Panc1 (cell line): ENCODE results near the gene PAIP1.

ENCODE experiments used
- POLR2AphosphoS5 ChIP-seq: IDR thresholded peaks from 2 replicates; pipeline ENCODE4 v1.6.1; 2012; ENCODE audit warnings: mild to moderate bottlenecking, low read depth, low read length, moderate library complexity
- TF ChIP-seq, protein P1 (sequence below): fragments of 450-650 bp; IDR thresholded peaks from 2 replicates; pipeline ENCODE4 v1.5.1; 2017; ENCODE audit warnings: mild to moderate bottlenecking

DNA sequence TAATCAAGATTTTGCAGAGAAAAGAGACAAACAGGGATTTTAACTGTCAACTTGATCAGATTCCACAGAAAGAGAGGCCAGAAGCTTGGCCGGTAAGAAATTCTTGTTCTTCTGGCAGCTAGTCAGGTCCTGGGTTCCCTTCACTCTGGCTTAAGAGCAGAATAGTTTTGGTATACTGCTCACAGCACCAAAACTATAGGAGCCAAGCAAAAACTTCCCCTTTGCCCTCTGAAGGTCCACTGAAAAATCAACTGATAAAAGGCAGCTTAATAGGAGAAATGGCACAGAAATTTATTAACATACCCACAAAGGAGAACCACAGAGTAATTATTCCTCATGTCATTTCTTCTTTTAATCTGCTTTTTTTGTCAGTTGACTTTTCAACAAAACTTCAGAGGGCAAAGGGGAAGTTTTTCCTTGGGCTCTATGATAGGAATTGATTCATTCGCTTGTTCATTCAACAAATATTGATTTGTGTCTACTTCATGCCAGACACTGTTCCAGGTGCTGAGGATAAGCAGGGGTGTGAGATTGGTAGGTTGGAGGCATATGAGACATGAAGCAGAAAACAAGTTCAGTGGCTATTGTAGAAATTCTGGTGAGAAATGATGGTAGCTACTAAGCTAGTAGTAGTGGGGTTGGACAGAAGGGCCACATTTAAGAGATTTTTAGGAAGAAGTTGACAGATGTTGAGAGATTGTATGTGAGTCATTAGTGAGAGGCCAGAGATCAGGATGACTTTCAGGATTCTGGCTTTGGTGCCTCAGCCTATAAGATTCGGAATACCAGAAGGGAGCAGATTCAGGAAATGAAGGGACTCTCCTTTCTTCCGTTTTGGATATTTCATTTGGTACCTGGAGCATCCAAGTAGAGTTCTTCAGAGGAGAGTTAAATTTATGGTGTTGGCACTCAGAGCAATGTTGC is 25.5 kb upstream of the PAIP1 start:
- TF ChIP-seq, protein P1, sequence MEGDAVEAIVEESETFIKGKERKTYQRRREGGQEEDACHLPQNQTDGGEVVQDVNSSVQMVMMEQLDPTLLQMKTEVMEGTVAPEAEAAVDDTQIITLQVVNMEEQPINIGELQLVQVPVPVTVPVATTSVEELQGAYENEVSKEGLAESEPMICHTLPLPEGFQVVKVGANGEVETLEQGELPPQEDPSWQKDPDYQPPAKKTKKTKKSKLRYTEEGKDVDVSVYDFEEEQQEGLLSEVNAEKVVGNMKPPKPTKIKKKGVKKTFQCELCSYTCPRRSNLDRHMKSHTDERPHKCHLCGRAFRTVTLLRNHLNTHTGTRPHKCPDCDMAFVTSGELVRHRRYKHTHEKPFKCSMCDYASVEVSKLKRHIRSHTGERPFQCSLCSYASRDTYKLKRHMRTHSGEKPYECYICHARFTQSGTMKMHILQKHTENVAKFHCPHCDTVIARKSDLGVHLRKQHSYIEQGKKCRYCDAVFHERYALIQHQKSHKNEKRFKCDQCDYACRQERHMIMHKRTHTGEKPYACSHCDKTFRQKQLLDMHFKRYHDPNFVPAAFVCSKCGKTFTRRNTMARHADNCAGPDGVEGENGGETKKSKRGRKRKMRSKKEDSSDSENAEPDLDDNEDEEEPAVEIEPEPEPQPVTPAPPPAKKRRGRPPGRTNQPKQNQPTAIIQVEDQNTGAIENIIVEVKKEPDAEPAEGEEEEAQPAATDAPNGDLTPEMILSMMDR, result no peak
- TF ChIP-seq POLR2AphosphoS5, result no peak
